ENCODE results near the gene TMEM69.

- no peak for TF ChIP-seq CTCF (conservative IDR thresholded peaks at IDR 0.05; ENCODE audit: low read depth, low read length)
- TF ChIP-seq EZH2 (IDR thresholded peaks at IDR 0.05; ENCODE audit: borderline replicate concordance, low read depth, low read length, poor library complexity, severe bottlenecking): no peak
These were observed 33.2 kb downstream of the TMEM69 start for GRCh38 chr1:45721207-45721606.

Measured in A673 (cell line).